GM23338 (cell line): ENCODE data around the gene VILL.

Source experiments
- CREB1 ChIP-seq: fragments of 250-450 bp; sonication (Bioruptor Pico); IDR thresholded peaks from 2 replicates; pipeline ENCODE4 v1.5.0; 2020; ENCODE audit warnings: low read depth, mild to moderate bottlenecking, moderate library complexity
- EZH2 ChIP-seq: fragments of 200-600 bp; sonication (generic); IDR thresholded peaks from one replicate; pipeline ENCODE4 v1.8.0; 2017; ENCODE audit warnings: antibody characterized with exemption, mild to moderate bottlenecking, low read depth; ENCODE audit not compliant: unreplicated experiment
- EZH2phosphoT487 ChIP-seq: fragments of 200-600 bp; sonication (generic); IDR thresholded peaks from one replicate; pipeline ENCODE4 v1.8.1; 2018; ENCODE audit warnings: antibody characterized with exemption; ENCODE audit not compliant: unreplicated experiment
- JUNB ChIP-seq: IDR thresholded peaks from one replicate; pipeline ENCODE4 v1.6.1; 2016; ENCODE audit warnings: antibody characterized with exemption; ENCODE audit not compliant: unreplicated experiment
- POLR2AphosphoS5 ChIP-seq: IDR thresholded peaks from 2 replicates; pipeline ENCODE4 v1.6.1; 2016; ENCODE audit warnings: antibody characterized with exemption, low read depth
- STAT1 ChIP-seq: IDR thresholded peaks from one replicate; pipeline ENCODE4 v1.6.1; 2016; ENCODE audit warnings: antibody characterized with exemption; ENCODE audit not compliant: unreplicated experiment
- ZNF114 ChIP-seq: fragments of 250-450 bp; sonication (Bioruptor Pico); IDR thresholded peaks from 2 replicates; pipeline ENCODE4 v1.5.0; 2020; ENCODE audit warnings: mild to moderate bottlenecking, moderate library complexity
- ZNF331 ChIP-seq: fragments of 250-450 bp; sonication (Bioruptor Pico); IDR thresholded peaks from 2 replicates; pipeline ENCODE4 v1.5.0; 2020; ENCODE audit warnings: low read depth, mild to moderate bottlenecking, moderate library complexity
- TF ChIP-seq, protein P1 (sequence below), 2 experiments: fragments of 200-600 bp in 1 of 2; sonication (generic) in 1 of 2; conservative IDR thresholded peaks; 2 replicates each; pipeline versions ENCODE4 v1.5.1 to v1.6.1; 2016 to 2017; ENCODE audit warnings: antibody characterized with exemption in 2 of 2, low read depth in 2 of 2, mild to moderate bottlenecking in 2 of 2, moderate library complexity in 1 of 2
- TF ChIP-seq, protein P2 (sequence below): fragments of 250-450 bp; sonication (Bioruptor Pico); IDR thresholded peaks from 2 replicates; pipeline ENCODE4 v1.5.0; 2020; ENCODE audit warnings: mild to moderate bottlenecking, moderate library complexity
- TF ChIP-seq, protein P3 (sequence below): IDR thresholded peaks from one replicate; pipeline ENCODE4 v1.6.1; 2018; ENCODE audit warnings: antibody characterized with exemption; ENCODE audit not compliant: unreplicated experiment

DNA sequence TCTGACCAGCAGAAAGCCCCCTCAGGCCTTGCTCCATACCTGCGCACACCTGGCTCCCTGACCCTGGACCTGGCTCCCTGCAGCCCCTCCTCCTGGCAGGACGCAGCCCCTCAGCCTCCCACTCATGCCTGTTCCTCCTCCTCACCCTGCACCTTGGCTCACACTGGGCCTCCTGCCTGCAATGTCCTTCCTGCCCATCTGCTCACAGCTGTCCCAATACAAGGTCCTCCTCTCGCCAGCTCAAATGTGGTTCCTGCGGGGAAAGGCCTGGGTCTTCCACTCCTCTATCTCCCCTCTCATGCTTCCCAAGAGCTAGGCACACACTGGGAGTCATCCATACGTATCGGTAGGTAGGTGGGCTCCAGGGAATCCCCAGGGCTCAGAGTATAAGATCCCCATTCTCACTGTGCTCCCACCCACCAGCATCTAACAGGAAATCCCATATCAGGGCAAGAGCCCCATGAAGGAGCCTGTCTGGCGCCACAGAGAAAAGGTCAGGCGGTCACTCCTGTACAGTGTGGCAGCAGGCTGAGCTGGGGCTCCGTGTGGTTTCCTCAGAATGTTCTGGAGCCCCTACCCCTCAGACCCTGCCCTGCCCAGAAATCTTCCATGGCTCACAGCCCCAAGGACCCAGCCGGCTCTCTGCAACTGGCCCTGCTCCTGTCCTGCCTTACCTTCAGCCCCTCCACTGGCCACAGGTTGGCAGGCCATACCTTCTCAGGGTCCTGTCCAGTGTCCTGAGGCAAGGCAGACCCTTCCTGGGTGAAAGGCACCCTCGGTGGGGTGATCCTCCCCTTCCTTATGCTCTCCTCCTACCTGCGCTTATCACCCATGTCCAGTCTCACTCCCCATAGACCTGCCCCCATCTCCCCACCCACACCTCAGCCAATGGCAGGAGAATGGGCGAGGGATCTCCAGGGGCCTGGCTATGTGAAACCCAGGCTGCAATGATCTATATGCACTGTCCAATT lies 28.0 kb downstream of the VILL start:
- no peak for TF ChIP-seq EZH2
- TF ChIP-seq, protein P1, sequence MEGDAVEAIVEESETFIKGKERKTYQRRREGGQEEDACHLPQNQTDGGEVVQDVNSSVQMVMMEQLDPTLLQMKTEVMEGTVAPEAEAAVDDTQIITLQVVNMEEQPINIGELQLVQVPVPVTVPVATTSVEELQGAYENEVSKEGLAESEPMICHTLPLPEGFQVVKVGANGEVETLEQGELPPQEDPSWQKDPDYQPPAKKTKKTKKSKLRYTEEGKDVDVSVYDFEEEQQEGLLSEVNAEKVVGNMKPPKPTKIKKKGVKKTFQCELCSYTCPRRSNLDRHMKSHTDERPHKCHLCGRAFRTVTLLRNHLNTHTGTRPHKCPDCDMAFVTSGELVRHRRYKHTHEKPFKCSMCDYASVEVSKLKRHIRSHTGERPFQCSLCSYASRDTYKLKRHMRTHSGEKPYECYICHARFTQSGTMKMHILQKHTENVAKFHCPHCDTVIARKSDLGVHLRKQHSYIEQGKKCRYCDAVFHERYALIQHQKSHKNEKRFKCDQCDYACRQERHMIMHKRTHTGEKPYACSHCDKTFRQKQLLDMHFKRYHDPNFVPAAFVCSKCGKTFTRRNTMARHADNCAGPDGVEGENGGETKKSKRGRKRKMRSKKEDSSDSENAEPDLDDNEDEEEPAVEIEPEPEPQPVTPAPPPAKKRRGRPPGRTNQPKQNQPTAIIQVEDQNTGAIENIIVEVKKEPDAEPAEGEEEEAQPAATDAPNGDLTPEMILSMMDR (conservative IDR thresholded peaks at IDR 0.05; ENCODE audit: low read depth in 2 of 2), result no peak
- TF ChIP-seq EZH2phosphoT487, result no peak
- no peak for TF ChIP-seq POLR2AphosphoS5
- TF ChIP-seq, protein P2, sequence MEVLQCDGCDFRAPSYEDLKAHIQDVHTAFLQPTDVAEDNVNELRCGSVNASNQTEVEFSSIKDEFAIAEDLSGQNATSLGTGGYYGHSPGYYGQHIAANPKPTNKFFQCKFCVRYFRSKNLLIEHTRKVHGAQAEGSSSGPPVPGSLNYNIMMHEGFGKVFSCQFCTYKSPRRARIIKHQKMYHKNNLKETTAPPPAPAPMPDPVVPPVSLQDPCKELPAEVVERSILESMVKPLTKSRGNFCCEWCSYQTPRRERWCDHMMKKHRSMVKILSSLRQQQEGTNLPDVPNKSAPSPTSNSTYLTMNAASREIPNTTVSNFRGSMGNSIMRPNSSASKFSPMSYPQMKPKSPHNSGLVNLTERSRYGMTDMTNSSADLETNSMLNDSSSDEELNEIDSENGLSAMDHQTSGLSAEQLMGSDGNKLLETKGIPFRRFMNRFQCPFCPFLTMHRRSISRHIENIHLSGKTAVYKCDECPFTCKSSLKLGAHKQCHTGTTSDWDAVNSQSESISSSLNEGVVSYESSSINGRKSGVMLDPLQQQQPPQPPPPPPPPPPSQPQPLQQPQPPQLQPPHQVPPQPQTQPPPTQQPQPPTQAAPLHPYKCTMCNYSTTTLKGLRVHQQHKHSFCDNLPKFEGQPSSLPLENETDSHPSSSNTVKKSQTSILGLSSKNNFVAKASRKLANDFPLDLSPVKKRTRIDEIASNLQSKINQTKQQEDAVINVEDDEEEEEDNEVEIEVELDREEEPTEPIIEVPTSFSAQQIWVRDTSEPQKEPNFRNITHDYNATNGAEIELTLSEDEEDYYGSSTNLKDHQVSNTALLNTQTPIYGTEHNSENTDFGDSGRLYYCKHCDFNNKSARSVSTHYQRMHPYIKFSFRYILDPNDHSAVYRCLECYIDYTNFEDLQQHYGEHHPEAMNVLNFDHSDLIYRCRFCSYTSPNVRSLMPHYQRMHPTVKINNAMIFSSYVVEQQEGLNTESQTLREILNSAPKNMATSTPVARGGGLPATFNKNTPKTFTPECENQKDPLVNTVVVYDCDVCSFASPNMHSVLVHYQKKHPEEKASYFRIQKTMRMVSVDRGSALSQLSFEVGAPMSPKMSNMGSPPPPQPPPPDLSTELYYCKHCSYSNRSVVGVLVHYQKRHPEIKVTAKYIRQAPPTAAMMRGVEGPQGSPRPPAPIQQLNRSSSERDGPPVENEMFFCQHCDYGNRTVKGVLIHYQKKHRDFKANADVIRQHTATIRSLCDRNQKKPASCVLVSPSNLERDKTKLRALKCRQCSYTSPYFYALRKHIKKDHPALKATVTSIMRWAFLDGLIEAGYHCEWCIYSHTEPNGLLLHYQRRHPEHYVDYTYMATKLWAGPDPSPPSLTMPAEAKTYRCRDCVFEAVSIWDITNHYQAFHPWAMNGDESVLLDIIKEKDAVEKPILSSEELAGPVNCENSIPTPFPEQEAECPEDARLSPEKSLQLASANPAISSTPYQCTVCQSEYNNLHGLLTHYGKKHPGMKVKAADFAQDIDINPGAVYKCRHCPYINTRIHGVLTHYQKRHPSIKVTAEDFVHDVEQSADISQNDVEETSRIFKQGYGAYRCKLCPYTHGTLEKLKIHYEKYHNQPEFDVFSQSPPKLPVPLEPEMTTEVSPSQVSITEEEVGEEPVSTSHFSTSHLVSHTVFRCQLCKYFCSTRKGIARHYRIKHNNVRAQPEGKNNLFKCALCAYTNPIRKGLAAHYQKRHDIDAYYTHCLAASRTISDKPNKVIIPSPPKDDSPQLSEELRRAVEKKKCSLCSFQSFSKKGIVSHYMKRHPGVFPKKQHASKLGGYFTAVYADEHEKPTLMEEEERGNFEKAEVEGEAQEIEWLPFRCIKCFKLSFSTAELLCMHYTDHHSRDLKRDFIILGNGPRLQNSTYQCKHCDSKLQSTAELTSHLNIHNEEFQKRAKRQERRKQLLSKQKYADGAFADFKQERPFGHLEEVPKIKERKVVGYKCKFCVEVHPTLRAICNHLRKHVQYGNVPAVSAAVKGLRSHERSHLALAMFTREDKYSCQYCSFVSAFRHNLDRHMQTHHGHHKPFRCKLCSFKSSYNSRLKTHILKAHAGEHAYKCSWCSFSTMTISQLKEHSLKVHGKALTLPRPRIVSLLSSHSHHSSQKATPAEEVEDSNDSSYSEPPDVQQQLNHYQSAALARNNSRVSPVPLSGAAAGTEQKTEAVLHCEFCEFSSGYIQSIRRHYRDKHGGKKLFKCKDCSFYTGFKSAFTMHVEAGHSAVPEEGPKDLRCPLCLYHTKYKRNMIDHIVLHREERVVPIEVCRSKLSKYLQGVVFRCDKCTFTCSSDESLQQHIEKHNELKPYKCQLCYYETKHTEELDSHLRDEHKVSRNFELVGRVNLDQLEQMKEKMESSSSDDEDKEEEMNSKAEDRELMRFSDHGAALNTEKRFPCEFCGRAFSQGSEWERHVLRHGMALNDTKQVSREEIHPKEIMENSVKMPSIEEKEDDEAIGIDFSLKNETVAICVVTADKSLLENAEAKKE (CRISPR knock-in tag), result no peak
- TF ChIP-seq, protein P3, sequence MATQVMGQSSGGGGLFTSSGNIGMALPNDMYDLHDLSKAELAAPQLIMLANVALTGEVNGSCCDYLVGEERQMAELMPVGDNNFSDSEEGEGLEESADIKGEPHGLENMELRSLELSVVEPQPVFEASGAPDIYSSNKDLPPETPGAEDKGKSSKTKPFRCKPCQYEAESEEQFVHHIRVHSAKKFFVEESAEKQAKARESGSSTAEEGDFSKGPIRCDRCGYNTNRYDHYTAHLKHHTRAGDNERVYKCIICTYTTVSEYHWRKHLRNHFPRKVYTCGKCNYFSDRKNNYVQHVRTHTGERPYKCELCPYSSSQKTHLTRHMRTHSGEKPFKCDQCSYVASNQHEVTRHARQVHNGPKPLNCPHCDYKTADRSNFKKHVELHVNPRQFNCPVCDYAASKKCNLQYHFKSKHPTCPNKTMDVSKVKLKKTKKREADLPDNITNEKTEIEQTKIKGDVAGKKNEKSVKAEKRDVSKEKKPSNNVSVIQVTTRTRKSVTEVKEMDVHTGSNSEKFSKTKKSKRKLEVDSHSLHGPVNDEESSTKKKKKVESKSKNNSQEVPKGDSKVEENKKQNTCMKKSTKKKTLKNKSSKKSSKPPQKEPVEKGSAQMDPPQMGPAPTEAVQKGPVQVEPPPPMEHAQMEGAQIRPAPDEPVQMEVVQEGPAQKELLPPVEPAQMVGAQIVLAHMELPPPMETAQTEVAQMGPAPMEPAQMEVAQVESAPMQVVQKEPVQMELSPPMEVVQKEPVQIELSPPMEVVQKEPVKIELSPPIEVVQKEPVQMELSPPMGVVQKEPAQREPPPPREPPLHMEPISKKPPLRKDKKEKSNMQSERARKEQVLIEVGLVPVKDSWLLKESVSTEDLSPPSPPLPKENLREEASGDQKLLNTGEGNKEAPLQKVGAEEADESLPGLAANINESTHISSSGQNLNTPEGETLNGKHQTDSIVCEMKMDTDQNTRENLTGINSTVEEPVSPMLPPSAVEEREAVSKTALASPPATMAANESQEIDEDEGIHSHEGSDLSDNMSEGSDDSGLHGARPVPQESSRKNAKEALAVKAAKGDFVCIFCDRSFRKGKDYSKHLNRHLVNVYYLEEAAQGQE, result no peak
- no peak for TF ChIP-seq JUNB
- TF ChIP-seq ZNF331 (CRISPR knock-in tag), result no peak
- no peak for TF ChIP-seq CREB1 (CRISPR knock-in tag)
- no peak for TF ChIP-seq ZNF114
- TF ChIP-seq STAT1, result no peak
